Cardiac fibroblast (primary cell): ENCODE data around the gene TXNDC5.
"Not testable (repeated sequence)": the region's sequence is repeated elsewhere in the genome, so short reads cannot be mapped to it uniquely, and the experiment has no call there.

Experiments used
- DNase-seq, 2 donors: peaks; one replicate each; pipeline versions ENCODE4 v3.0.0 to v3.0.0-alpha.2; 2010; ENCODE audit warnings: low read depth in 2 of 2
- H3K4me3 ChIP-seq, 2 donors: replicated peaks in 1 of 2; 1 replicate in 1 of 2; 2 replicates in 1 of 2; pipeline ENCODE4 v1.5.1; 2011; ENCODE audit warnings: low read depth in 2 of 2, low read length in 2 of 2, mild to moderate bottlenecking in 2 of 2, moderate library complexity in 1 of 2
- TF ChIP-seq, protein P1 (sequence below): IDR thresholded peaks from one replicate; pipeline ENCODE4 v1.5.1; 2011; ENCODE audit warnings: low read depth, mild to moderate bottlenecking, low read length, inconsistent platforms

The TXNDC5 gene

GRCh38 chr6:7899101-7899888 lies 11.3 kb downstream of the TXNDC5 start:
- DNase-seq: no peak
- H3K4me3 ChIP-seq: no peak overlapping the region
- TF ChIP-seq, protein P1, sequence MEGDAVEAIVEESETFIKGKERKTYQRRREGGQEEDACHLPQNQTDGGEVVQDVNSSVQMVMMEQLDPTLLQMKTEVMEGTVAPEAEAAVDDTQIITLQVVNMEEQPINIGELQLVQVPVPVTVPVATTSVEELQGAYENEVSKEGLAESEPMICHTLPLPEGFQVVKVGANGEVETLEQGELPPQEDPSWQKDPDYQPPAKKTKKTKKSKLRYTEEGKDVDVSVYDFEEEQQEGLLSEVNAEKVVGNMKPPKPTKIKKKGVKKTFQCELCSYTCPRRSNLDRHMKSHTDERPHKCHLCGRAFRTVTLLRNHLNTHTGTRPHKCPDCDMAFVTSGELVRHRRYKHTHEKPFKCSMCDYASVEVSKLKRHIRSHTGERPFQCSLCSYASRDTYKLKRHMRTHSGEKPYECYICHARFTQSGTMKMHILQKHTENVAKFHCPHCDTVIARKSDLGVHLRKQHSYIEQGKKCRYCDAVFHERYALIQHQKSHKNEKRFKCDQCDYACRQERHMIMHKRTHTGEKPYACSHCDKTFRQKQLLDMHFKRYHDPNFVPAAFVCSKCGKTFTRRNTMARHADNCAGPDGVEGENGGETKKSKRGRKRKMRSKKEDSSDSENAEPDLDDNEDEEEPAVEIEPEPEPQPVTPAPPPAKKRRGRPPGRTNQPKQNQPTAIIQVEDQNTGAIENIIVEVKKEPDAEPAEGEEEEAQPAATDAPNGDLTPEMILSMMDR: peak; percentile 8

DNA sequence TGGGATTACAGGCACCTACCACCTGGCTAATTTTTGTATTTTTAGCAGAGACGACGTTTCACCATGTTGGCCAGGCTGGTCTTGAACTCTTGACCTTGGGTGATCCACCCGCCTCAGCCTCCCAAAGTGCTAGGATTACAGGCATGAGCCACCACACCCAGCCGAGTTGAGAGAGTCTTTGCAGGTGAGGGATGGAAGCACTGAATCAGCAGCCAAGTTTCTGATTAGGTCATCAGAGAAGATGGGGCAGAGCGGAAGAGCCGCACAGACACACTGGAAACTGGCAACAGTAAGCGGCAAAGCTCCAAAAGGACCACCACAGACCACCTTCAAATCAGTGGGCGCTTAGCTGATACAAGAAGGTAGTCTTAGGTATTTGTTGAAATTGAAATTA lies 12.4 kb downstream of the TXNDC5 start:
- not testable (repeated sequence) for H3K4me3 ChIP-seq, DNase-seq

DNA sequence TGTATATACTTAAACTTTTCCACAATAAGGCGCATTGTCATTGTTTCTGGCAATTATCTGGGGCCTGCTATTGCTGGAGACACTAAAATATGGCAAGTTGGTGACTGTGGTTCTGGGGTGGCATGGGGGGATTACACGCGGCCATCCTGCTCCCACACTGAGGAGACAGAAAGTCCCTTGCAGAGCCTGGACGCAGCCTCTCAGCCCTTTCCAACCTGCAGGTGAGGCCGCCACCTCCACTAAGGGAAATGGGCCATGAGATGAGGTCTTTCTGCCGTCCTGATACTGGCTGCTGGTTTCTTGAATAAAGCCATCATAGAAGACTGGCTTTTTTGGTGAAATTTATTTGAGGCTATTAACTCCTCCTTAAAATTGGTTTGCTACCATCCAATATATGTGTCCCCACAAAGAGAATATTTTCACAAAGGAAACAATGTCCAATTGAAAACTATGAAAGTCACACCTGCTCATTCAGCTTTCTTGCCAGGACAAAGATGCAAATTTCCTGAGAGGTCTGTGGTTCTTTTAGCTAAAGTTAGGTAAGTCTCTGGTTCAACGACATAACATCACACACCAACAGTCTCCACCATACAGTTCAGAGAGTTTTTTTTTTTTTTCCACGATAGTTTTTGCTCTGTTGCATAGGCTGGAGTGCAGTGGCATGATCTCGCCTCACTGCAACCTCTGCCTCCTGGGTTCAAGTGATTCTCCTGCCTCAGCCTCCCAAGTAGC lies 13.0 kb downstream of the TXNDC5 start:
- no peak overlapping the region for H3K4me3 ChIP-seq
- TF ChIP-seq, protein P1: no peak
- DNase-seq: no peak

GRCh38 chr6:7896465-7896987 lies 14.1 kb downstream of the TXNDC5 start:
- no peak for DNase-seq
- no peak overlapping the region for H3K4me3 ChIP-seq
- TF ChIP-seq, protein P1: no peak

DNA sequence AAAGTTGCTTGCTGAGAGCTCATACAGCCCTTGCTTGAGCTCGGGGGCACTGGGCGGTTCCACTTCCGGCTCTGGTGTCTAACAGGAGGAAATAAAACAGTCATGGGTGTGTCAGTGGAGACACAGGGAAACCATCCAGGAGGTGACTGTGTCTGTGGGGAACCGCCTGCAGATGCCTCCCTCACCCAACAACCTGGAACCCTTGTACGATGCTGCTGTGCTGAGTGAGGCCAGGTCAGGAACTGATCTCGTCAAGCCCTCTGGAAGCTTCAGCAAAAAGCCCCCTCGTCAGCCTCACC lies 15.5 kb downstream of the TXNDC5 start:
- TF ChIP-seq, protein P1: no peak
- no peak for DNase-seq
- no peak overlapping the region for H3K4me3 ChIP-seq

DNA sequence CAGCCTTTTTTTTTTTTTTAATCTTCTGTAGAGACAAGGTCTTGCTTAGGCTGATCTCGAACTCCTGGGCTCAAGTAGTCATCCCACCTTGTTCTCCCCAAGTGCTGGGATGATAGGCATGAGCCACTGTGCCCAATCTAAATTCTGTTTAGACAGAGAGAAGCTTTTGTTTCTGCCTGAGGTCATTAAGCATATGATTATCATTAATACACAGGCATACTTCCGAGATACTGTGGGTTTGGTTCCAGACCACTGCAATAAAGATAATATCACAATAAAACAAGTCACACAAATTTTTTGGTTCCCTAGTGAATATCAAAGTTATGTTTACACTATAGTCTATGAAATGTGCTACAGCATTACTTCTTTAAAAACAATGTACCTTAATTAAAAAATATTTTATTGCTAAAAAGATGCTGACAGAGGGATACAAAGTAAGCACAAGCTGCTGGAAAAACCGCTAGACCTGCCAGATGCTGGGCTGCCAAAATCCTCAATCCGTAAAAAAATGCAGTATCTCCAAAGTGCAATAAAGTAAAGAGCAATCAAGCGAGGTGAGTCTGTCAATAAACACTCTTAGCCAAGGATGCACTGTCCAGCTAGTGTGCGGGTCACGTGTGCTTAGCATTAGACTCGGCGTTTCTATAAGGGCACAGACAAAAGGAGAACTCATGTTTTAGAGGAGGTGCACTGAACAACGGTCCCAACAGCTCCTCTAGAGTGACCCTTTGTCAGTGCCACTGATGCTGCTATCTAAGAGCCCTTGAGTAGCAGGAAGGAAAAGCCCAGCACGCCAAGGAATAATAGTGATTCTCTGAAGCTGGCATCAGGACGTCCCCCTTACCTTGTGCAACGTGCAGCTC lies 16.1 kb downstream of the TXNDC5 start:
- no peak for DNase-seq
- TF ChIP-seq, protein P1: no peak

GRCh38 chr6:7893342-7893741 lies 17.2 kb downstream of the TXNDC5 start:
- no peak overlapping the region for H3K4me3 ChIP-seq
- DNase-seq: no peak
- TF ChIP-seq, protein P1: no peak

More for the DNA sequence above, 16.1 kb downstream of the TXNDC5 start:
- H3K4me3 ChIP-seq: no peak overlapping the region

DNA sequence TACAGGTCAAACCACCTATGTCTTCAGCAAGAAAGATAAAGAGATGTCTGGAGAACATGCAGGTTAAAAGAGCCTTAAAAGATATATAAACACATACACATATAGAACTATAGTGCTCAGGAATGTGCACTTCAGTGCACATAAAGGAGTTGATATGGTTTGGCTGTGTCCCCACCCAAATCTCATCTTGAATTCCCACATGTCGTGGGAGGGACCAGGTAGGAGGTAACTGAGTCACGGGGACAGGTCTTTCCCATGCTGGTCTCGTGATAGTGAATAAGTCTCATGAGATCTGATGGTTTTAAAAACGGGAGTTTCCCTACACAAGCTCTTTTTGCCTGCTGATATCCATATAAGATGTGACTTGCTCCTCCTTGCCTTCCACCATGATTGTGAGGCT lies 18.2 kb downstream of the TXNDC5 start:
- not testable (repeated sequence) for DNase-seq, H3K4me3 ChIP-seq
